ENCODE measurements around the gene KIF1B. TPM values are rescaled to one million over a fixed set of nuclear protein-coding genes. Genes with fewer than 3 reads are reported as not detected.
A peak's percentile ranks its signal among the peaks of the same experiment; 100 is the strongest.

The KIF1B gene
- total RNA-seq, 4 donors from 2014 or later: 53.0 to 78.2 (median 64.8) TPM

DNA sequence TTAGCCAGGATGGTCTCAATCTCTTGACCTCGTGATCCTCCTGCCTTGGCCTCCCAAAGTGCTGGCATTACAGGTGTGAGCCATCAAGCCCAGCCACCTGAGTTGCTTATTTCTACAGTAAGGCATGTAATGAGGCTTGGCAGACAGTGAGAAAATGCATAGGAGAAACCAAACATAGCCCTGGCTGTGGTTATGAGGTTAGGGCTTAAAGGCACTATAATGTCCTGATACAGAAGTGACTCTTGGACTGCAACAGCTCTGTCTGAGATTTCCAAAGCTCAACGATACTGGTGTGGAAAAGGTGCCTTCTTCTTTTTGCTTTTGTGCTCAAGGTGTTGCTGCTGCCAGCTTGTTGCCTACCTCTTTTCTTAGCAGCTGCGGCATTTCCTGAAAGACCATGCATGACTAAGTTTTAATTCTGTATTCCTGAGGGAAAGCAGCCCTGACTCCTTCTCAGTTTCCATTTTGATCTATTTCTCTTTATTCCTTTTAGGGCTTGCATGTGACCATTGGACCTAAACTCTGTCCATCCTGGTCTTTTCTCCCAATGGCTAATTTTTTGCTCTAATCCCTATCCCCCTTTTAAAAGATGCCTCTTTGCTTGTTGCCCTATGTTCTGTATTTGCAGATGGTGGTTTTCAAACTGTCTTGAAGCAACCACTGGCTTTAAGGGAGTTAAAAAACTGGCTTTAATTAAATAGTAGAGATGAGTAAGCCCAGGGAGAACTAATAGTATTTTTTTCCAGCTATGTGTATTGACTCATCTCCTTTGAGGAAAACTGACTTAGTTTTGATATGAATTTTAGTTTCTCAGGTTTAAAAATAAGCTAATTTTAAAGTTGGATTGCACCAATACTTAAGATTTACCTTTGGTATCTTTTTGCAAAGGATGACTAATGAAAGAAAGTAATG, 70.3 kb downstream of the KIF1B start:
- 93% methylated on average over 3 of the region's 3 CpGs for WGBS
- no peak for TF ChIP-seq POLR2AphosphoS5 (IDR thresholded peaks at IDR 0.05)
- TF ChIP-seq EP300 (IDR thresholded peaks at IDR 0.05): no peak
- TF ChIP-seq POLR2A (IDR thresholded peaks at IDR 0.05; ENCODE audit: low read depth): no peak
- no peak for TF ChIP-seq CTCF (IDR thresholded peaks at IDR 0.05)
- Histone ChIP-seq H3K9me3 (no peaks in the 10 kb centered on the region), H3K36me3 (peaks cover 30 to 98% (median 70%) of the 10 kb centered on the region in 4 donors), H3K27me3 (no peaks in the 10 kb centered on the region), H3K4me1 (peaks cover 2 to 21% (median 13%) of the 10 kb centered on the region in 4 donors), H3K27ac (replicated peaks in 1 of 4) (no peak overlapping the region), H3K4me3 (no peak overlapping the region)
- DNase-seq (ENCODE audit: extremely low spot score): no peak
- intact Hi-C loops (cut with DNase I): loop anchor here (10.0 kb wide), 1 partner anchor 66 kb away; the partner anchor contains the start of gene KIF1B

DNA sequence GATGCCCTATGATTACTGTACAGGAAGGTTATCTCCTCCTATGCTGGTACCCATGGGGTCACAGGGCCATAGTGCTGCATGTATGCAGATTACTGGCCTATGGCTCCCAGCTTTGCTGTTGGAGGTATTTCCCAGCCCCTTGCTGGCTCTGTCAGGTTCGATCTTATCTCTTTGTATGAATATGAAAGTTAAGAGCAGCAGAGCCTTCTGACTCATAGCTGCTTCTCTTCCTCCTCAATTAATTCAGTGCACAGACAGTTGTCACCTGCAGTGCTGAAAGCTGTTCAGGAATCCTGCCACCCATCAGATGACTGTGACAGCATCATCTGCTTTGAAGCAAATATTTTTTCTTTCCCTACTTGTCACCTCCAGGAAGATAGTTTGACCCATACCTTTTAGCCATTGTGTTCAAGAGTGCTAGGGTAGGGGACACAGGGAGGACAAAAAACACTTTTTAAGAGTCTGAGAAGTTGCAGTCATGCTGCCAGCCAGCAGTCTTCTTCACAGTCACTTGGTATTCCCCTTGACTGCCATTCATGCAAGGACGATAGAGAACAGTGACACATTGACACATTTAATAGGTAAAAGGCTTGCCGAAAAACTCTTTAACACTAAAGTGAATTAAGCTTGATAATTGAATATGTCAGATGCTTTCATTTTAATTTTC, 73.1 kb downstream of the KIF1B start:
- Histone ChIP-seq H3K36me3 (peaks cover 18 to 82% (median 46%) of the 10 kb centered on the region in 4 donors), H3K27me3 (no peaks in the 10 kb centered on the region), H3K4me3 (no peak overlapping the region), H3K9me3 (no peaks in the 10 kb centered on the region), H3K27ac (replicated peaks in 1 of 4) (peak overlapping the region in 1 of 4 donors; percentile 3), H3K4me1 (peaks cover 26 to 48% (median 39%) of the 10 kb centered on the region in 4 donors)
- TF ChIP-seq POLR2AphosphoS5 (IDR thresholded peaks at IDR 0.05) (no peak), POLR2A (IDR thresholded peaks at IDR 0.05; ENCODE audit: low read depth) (no peak), EP300 (IDR thresholded peaks at IDR 0.05) (no peak), CTCF (IDR thresholded peaks at IDR 0.05) (no peak)
- intact Hi-C loops (cut with DNase I): loop anchor here (10.0 kb wide), 1 partner anchor 69 kb away; the partner anchor contains the start of gene KIF1B
- 81% methylated on average over 3 of the region's 3 CpGs for WGBS
- DNase-seq (ENCODE audit: extremely low spot score): no peak

- Histone ChIP-seq H3K27ac (replicated peaks in 1 of 4) (peak overlapping the region; percentile 69 to 81 (median 79)), H3K4me1 (peaks cover 26 to 41% (median 33%) of the 10 kb centered on the region in 4 donors), H3K4me3 (no peak overlapping the region), H3K27me3 (no peaks in the 10 kb centered on the region), H3K36me3 (peaks cover 7 to 78% (median 48%) of the 10 kb centered on the region in 4 donors), H3K9me3 (no peaks in the 10 kb centered on the region)
- TF ChIP-seq POLR2AphosphoS5 (IDR thresholded peaks at IDR 0.05): peak; percentile 73 to 86
- TF ChIP-seq EP300 (IDR thresholded peaks at IDR 0.05): peak; percentile 20
- no peak for TF ChIP-seq POLR2A (IDR thresholded peaks at IDR 0.05; ENCODE audit: low read depth)
- TF ChIP-seq CTCF (IDR thresholded peaks at IDR 0.05): no peak
- intact Hi-C loops (cut with DNase I): loop anchor here (10.0 kb wide), 1 partner anchor 71 kb away; the partner anchor contains the start of gene KIF1B
- WGBS: 30% methylated on average over 3 of the region's 3 CpGs
- no peak for DNase-seq (ENCODE audit: extremely low spot score)
Observed at GRCh38 chr1:10286244-10286643, 75.9 kb downstream of the KIF1B start.

- DNase-seq (ENCODE audit: extremely low spot score): no peak
- H3K4me3 ChIP-seq: no peak overlapping the region
- TF ChIP-seq POLR2A (IDR thresholded peaks at IDR 0.05; ENCODE audit: low read depth): no peak
- no peak for TF ChIP-seq EP300 (IDR thresholded peaks at IDR 0.05)
- no peak for TF ChIP-seq POLR2AphosphoS5 (IDR thresholded peaks at IDR 0.05)
- TF ChIP-seq CTCF (IDR thresholded peaks at IDR 0.05): no peak
- intact Hi-C loops (cut with DNase I): loop anchor here (10.0 kb wide), 1 partner anchor 72 kb away; the partner anchor contains the start of gene KIF1B
- 80% methylated on average over 6 of the region's 6 CpGs for WGBS
- peaks cover 26 to 41% (median 33%) of the 10 kb centered on the region in 4 donors for H3K4me1 ChIP-seq
- no peaks in the 10 kb centered on the region for H3K27me3 ChIP-seq
- peaks cover 11 to 78% (median 50%) of the 10 kb centered on the region in 4 donors for H3K36me3 ChIP-seq
- H3K27ac ChIP-seq (replicated peaks in 1 of 4): peak overlapping the region; percentile 68 to 79 (median 74)
- no peaks in the 10 kb centered on the region for H3K9me3 ChIP-seq
Observed at GRCh38 chr1:10287023-10287645, 76.8 kb downstream of the KIF1B start.
